ENCODE results near the gene NISCH. TPM values are rescaled to one million over a fixed set of nuclear protein-coding genes. Genes with fewer than 3 reads are reported as not detected.

Gene NISCH
- polyA plus RNA-seq, 3 donors, result 9.7 to 106 (median 13.1) TPM

- H3K4me1 ChIP-seq (ENCODE audit: control insufficient read depth in 1 of 2, insufficient read depth in 2 of 2, low read length in 2 of 2), result peaks cover 52% of the 10 kb centered on the region in 2 donors
- H3K4me2 ChIP-seq (replicated peaks; ENCODE audit: extremely low read depth, low read length, poor library complexity, severe bottlenecking), result no peak overlapping the region
- no peak overlapping the region for H2AFZ ChIP-seq (ENCODE audit: insufficient read depth, low read depth, low read length, poor library complexity, severe bottlenecking)
- H3K27me3 ChIP-seq (ENCODE audit: control insufficient read depth in 2 of 2, insufficient read depth in 2 of 2, low read length in 2 of 2), result no peaks in the 10 kb centered on the region
- H3K36me3 ChIP-seq (replicated peaks in 1 of 2; ENCODE audit: control insufficient read depth in 1 of 2, insufficient read depth in 2 of 2, low read length in 2 of 2), result peaks cover 47 to 51% of the 10 kb centered on the region in 2 donors
- H3K9ac ChIP-seq (ENCODE audit: insufficient read depth, low read length, poor library complexity, severe bottlenecking), result no peak overlapping the region
- H4K20me1 ChIP-seq (ENCODE audit: insufficient read depth, low read length), result peaks cover 3% of the 10 kb centered on the region
- peaks cover 35 to 65% of the 10 kb centered on the region in 2 donors for H3K36me3 Mint-ChIP-seq
- H3K4me3 Mint-ChIP-seq, result no peak overlapping the region
- no peaks in the 10 kb centered on the region for H3K9me3 ChIP-seq (replicated peaks in 1 of 2; ENCODE audit: control insufficient read depth in 1 of 2, insufficient read depth in 1 of 2, low read length in 2 of 2)
- peaks cover 0 to 3% (median 0%) of the 10 kb centered on the region in 3 donors for H3K27me3 Mint-ChIP-seq (ENCODE audit: low read depth in 3 of 3)
- H3K79me2 ChIP-seq (ENCODE audit: insufficient read depth, low read length), result peaks cover 34% of the 10 kb centered on the region
- H3K27ac ChIP-seq (ENCODE audit: low read depth in 1 of 2, low read length in 2 of 2), result no peak overlapping the region
- intact Hi-C loops (cut with micrococcal nuclease), result no loop called here
- DNase-seq, result no peak
- 84% methylated on average over 8 of the region's 11 CpGs for WGBS (ENCODE audit: insufficient coverage)
- TF ChIP-seq CTCF (IDR thresholded peaks at IDR 0.05), result no peak
- H3K4me1 Mint-ChIP-seq, result peaks cover 49% of the 10 kb centered on the region
- peak overlapping the region in 1 of 7 donors; percentile 64 for H3K27ac Mint-ChIP-seq
- H3K9me3 Mint-ChIP-seq, result no peaks in the 10 kb centered on the region
- no peak overlapping the region for H3K4me3 ChIP-seq (replicated peaks in 1 of 3; ENCODE audit: low read depth in 2 of 3, low read length in 3 of 3)
Observed at GRCh38 chr3:52501046-52501445, 45.6 kb downstream of the NISCH start.

GRCh38 chr3:52502001-52502400 is 46.6 kb downstream of the NISCH start:
- Mint-ChIP-seq H3K9me3 (no peaks in the 10 kb centered on the region), H3K4me3 (no peak overlapping the region), H3K4me1 (peaks cover 39% of the 10 kb centered on the region), H3K36me3 (peaks cover 43 to 70% of the 10 kb centered on the region in 2 donors), H3K27ac (peak overlapping the region in 1 of 7 donors; percentile 66), H3K27me3 (ENCODE audit: low read depth in 3 of 3) (peaks cover 0 to 3% (median 0%) of the 10 kb centered on the region in 3 donors)
- DNase-seq, result no peak
- Histone ChIP-seq H4K20me1 (ENCODE audit: insufficient read depth, low read length) (peaks cover 3% of the 10 kb centered on the region), H3K79me2 (ENCODE audit: insufficient read depth, low read length) (peaks cover 24% of the 10 kb centered on the region), H3K4me1 (ENCODE audit: control insufficient read depth in 1 of 2, insufficient read depth in 2 of 2, low read length in 2 of 2) (peaks cover 43% of the 10 kb centered on the region in 2 donors), H3K9ac (ENCODE audit: insufficient read depth, low read length, poor library complexity, severe bottlenecking) (no peak overlapping the region), H2AFZ (ENCODE audit: insufficient read depth, low read depth, low read length, poor library complexity, severe bottlenecking) (no peak overlapping the region), H3K27me3 (ENCODE audit: control insufficient read depth in 2 of 2, insufficient read depth in 2 of 2, low read length in 2 of 2) (no peaks in the 10 kb centered on the region), H3K27ac (ENCODE audit: low read depth in 1 of 2, low read length in 2 of 2) (no peak overlapping the region), H3K36me3 (replicated peaks in 1 of 2; ENCODE audit: control insufficient read depth in 1 of 2, insufficient read depth in 2 of 2, low read length in 2 of 2) (peaks cover 57 to 61% of the 10 kb centered on the region in 2 donors), H3K4me3 (replicated peaks in 1 of 3; ENCODE audit: low read depth in 2 of 3, low read length in 3 of 3) (no peak overlapping the region), H3K9me3 (replicated peaks in 1 of 2; ENCODE audit: control insufficient read depth in 1 of 2, insufficient read depth in 1 of 2, low read length in 2 of 2) (no peaks in the 10 kb centered on the region), H3K4me2 (replicated peaks; ENCODE audit: extremely low read depth, low read length, poor library complexity, severe bottlenecking) (no peak overlapping the region)
- intact Hi-C loops (cut with micrococcal nuclease), result no loop called here
- TF ChIP-seq CTCF (IDR thresholded peaks at IDR 0.05), result no peak
- WGBS (ENCODE audit: insufficient coverage), result 98% methylated on average over 9 of the region's 11 CpGs

All from CD14-positive monocyte (primary cell).